HG03558 (cell line): ENCODE data around the gene SLAMF9.

Experiments used
- ATAC-seq: cut with Tn5 transposase; IDR thresholded peaks from one replicate; pipeline ENCODE4 v1.9.1; 2021; ENCODE audit warnings: moderate number of reproducible peaks; ENCODE audit not compliant: unreplicated experiment; ENCODE audit errors: extremely low read depth

Gene SLAMF9

DNA sequence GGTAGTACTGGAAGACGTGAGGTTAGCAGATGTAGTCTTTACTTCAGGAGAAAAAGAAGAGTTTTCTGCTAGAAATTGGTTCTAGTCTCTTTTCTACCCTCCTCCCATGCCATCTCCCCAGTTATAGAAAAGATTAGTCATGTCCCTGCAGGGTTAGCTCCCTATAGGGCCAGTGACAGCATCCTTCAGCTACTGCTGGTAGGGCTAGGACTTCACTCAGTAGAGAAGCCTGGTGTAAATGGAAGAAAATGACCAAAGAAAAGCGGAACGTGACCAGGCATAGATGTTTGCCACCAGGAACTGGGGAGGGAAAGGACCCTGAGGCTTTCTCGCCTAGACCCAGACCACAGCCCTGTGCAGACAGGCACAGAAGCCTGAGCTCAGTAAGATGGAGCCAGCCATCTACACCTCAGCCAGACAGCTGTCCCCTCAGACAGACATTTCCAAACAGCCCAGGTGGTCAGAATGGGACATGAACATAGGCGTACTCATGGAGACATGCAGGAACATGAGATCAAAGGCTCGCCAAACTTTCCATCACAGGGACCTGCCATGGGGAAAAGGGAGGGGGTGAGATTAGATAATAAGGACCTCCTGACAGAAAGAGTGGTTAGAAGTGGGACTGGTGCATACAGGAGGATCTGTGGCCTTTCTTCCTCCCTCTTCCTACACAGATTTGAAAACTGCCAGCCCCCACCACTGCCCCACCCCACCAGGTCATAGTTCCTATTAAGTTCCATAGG is 23.5 kb upstream of the SLAMF9 start:
- ATAC-seq = no peak

DNA sequence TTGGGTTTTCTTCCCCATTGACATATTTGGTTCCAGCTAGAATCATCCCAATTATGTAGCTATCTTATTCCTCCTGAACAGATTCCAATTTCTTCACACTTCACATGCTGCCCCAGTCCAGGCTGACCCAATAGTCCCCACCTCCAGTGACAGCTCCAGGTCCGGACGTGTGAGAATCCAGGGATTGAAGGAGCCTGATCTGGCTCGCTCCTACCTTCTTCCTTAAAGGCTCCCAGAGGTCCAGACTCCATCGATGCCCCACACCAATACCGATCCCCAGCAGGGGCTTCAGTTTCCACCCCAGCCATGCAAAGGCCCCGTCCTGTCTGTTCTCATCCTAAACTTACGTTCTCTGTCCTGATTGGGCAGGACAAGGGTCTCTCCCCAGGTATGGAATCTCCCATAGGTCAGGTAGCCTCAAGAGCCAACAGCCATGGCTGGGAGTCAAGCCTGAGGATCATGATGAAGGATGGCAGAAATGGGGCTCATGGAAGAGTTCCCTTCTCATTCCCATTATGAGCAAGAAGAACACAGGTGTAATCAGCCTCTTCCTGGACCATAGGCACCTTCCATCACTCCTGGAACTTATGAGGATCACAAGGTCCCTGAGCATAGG is 20.4 kb upstream of the SLAMF9 start:
- no peak for ATAC-seq

DNA sequence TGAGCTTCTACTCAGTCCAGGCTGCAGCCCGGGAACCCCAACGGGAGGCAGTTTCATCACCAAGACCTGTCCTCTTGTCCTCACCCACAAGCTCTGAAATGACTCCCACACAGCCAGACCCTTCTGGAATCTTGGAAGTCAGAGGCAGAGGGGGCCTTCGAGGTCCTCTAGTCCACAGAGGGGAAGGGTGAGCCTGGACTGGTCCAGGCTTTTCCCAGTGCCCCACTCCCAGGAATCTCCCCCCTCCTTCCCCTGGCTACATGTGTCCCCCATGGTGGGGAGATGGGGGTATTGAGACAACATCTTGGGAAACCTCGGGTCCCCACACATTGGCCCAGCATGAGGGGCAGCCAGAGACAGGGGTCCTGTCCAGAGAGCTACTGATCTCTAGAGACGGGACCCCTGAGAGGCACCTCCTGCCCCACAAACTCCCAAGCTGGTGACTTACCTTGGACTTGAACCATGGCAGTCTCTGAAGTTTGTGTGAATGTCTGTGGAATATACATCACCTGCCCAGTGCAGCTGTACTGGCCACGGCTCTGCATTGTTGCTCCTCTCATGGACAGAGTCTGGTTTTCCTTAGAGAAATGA is 19.4 kb upstream of the SLAMF9 start:
- ATAC-seq = no peak

GRCh38 chr1:159972443-159973205 is 18.6 kb upstream of the SLAMF9 start:
- ATAC-seq = no peak

DNA sequence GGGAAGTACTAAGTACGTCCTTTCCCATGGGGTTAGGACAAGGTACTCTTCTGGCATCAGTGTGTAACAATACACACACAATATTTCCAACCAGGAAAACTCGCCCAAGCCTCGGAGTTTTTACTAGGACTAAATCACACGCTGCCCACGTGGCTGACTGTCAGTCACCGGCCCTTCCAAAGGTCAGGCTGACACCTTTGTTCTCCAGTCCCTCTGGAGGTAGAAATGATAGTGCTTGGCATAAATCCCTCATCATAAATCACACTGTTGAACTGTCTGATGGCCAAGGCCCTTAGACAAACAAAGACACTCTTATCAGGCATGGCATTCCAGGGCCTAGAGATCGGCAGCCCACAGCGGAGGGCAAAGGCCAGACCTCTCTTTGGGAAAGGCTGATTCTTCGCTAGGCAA is 16.9 kb upstream of the SLAMF9 start:
- ATAC-seq = no peak

GRCh38 chr1:159968901-159969300 is 14.9 kb upstream of the SLAMF9 start:
- no peak for ATAC-seq

- ATAC-seq = no peak
These were observed 11.2 kb upstream of the SLAMF9 start for GRCh38 chr1:159965263-159965662.

GRCh38 chr1:159964144-159964543 is 10.1 kb upstream of the SLAMF9 start:
- no peak for ATAC-seq

DNA sequence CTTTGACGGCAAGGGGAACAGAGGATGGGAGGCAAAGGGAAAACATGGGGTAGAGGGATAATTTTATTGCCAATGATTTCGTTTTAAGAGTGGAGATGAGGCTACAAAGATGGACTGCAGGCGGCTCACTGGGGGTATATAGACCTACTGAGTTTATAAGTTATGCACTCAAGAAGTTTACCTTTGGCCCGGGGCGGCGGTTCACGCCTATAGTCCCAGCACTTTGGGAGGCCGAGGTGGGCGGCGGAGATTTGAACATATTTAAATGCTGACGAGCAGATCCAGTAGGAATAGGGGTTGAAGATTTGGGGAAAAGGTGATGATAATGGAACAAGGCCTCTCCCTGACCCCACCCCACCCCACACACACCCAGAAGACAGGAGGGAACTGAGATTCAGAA is 8.1 kb upstream of the SLAMF9 start:
- ATAC-seq = no peak

- ATAC-seq = no peak
These were observed 7.6 kb upstream of the SLAMF9 start for GRCh38 chr1:159961636-159962035.

DNA sequence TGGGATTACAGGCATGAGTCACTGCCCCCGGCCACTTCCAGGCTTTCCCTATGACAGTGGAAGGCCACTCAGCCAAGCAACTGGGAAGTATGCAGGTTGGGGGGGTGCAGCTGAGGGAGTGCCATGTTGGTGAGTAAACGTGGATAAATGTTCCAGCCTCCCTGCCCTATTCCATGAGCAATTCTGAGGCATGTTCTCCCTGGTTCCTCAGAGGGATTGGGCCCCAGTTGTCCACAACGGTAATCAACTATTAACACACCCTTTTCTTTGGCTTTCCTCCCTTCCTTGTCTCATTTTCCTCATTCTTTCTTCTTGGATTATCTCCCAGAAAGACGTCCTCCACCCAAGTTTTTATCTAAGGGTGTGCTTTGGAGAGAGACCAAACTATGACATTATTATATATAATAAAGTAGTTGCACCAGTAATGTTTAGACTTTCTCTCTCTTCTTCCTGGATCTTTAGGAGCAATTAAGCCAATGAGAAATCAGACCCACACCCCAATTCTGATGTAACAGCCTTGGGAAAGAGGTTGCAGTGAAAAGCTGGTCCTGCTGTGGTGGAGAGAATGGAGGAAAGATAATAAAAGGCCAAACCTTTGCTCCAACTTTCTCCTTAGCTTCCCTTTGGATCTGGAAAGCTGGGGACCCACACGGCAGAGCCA is 6.8 kb upstream of the SLAMF9 start:
- ATAC-seq = no peak

DNA sequence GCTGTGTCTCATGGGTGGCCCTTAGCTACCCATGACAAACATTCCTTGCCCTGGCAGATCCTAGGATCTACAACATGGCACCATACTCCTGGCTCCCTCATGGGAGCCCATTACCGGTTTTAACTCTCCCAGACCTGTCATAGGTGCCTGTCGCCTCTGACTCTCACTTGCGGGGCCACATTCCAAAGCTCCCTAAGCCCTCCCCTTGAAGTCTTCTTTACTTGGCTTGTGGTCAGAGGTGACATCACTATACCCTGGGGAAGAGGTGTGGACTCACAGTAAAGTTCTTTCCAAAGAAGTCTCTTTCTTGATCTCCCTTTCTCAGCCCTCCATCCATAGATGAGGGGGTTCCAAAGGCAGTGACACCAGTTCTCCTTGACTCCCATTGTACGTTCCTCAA is 5.4 kb upstream of the SLAMF9 start:
- ATAC-seq = no peak

DNA sequence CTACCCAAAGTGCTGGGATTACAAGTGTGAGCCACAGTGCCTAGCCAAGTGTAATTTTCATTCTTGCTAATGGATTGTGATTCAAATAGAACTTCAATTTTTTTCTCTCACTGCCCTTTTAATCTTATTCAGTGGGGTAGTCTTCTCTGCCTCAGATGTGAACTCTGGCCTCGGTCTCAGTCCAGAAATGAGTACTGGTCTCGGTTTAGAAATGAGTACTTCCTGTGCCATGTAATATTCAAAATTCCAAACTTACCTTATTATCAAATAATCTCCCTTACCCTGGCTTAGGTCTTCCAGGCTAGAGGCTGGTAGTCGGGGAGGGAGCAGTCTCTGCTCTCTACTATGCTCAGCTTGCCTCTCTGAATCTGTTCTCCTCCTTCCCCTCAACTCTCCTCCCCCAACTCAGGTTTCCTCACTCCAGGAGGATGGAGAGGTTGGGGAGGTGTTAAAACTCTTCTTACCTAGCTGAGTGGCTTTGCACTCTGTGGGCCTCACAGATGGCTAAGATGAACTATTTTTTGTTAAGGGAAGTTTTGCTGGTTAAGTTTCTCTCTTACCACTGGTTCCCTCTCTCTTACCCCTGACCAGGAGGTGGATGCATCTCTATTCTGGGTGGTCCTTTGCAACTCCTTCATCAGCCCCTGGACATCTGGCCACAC is 4.8 kb upstream of the SLAMF9 start:
- no peak for ATAC-seq

- ATAC-seq = no peak
These were observed 3.8 kb upstream of the SLAMF9 start for GRCh38 chr1:159957824-159958268.

- ATAC-seq = no peak
These were observed 1.4 kb upstream of the SLAMF9 start for GRCh38 chr1:159955456-159955855.

- no peak for ATAC-seq
These were observed 1.1 kb downstream of the SLAMF9 start for GRCh38 chr1:159952932-159953331.

DNA sequence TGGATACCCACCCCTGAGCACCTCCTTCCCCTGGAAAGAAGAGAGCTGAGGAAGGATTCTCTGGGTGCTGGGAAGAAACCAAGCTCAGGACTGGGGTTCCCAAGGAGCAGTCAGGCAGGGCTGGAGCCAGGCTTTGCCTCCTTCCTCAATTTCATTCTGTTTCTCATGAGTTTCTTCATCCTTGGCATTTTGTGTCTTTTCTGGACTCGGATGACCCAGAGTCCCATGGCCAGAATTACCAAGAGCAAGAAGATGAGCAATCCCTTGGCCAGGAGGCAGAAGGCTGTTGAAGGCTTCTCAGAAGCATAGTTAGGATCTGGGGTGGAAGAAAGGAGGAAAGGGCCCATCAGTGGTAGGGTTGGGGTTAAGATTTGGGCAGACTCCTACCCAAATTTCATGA is 2.5 kb downstream of the SLAMF9 start:
- ATAC-seq = no peak

DNA sequence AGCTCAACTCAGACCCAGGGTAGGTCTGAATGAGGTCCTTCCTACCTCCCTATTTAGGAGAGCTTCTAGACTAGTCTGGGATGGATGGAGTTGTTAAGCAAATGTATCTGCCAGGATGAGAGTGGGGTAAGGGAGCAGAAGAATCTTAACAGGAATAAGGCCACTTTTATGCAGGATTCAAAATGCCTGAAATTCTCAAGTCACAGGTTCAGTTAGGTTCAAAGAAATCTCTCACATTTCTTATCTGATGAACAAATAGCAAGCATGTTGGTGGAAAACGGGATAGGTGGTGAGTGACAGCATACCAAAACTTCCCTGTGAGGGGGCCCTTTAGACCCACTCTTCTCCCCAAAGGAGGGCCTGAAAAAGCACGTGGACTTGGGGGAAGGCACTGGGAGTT is 3.0 kb downstream of the SLAMF9 start:
- ATAC-seq = no peak

- ATAC-seq = no peak
These were observed 4.1 kb downstream of the SLAMF9 start for GRCh38 chr1:159949981-159950381.

DNA sequence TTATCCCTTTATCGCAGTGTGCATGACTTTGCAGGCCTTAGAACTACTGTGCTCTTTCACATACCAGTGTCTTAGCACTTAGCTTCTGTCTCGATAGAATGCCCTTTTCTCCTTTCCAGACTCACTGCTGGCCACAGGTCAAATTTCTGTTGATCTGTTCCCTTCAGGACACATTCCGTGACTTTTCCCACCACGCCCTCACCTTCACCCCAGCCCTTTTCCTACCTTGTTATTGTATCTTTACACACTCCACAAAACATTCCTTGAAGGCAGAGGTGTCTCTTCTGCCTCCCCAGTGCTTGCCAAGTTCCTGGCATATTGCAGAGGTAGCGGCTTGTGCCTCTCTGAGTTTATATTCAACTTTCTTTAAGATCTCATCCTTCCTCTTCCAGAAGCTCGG is 4.9 kb downstream of the SLAMF9 start:
- ATAC-seq = no peak
